Mucosa of descending colon (tissue), 3 donors: ENCODE results near the gene WNK2. TPM values are rescaled to one million over a fixed set of nuclear protein-coding genes. Genes with fewer than 3 reads are reported as not detected.

Experiments used
- ATAC-seq: fragments of 200-7000 bp; cut with Tn5 transposase; one replicate; pipeline ENCODE4 v1.9.1; 2020; ENCODE audit warnings: mild to moderate bottlenecking, moderate library complexity
- DNase-seq, 3 donors: peaks; one replicate each; pipeline ENCODE4 v3.0.0-alpha.2; 2020
- H3K36me3 ChIP-seq: fragments of 200-600 bp; one replicate; pipeline ENCODE4 v1.8.0; 2021; ENCODE audit warnings: low read depth, mild to moderate bottlenecking
- H3K4me1 ChIP-seq: fragments of 200-600 bp; one replicate; pipeline ENCODE4 v1.8.0; 2021; ENCODE audit warnings: low read depth, mild to moderate bottlenecking
- H3K4me3 ChIP-seq: fragments of 200-600 bp; one replicate; pipeline ENCODE4 v1.8.0; 2021; ENCODE audit warnings: mild to moderate bottlenecking
- H3K9me3 ChIP-seq: fragments of 200-600 bp; one replicate; pipeline ENCODE4 v1.8.0; 2021; ENCODE audit warnings: mild to moderate bottlenecking
- intact Hi-C, 2 donors: fragments of 100-400 bp; cut with DNase I in 1 of 2; cut with micrococcal nuclease in 1 of 2; formaldehyde crosslinking; loops; one replicate each; pipeline versions ENCODE4 v1.11.0 to v1.11.1; 2022; cut with DNase I, micrococcal nuclease
- total RNA-seq, 3 donors: library from RNA; stranded (reverse); fragmentation: NEBNext Ultra II Directional in 2 of 3; extraction: Animal tissue kit (Norgen Biotek cat#: 25700) in 2 of 3; gene quantifications; one replicate each; pipeline versions ENCODE4 v1.2.1 to v1.2.4, GENCODE V29; 2021 to 2023
- TF ChIP-seq, protein P1 (sequence below): fragments of 200-600 bp; IDR thresholded peaks from one replicate; pipeline ENCODE4 v1.8.0; 2022; ENCODE audit warnings: antibody characterized with exemption, mild to moderate bottlenecking
- donor health status: DM: no; HTN: no; CAD: no; lungs with moderate emphysema.
- donor health status: DM: no; HTN: no; CAD: no.
- donor health status: DM: no; HTN: yes; CAD: no.

The WNK2 gene
- total RNA-seq, 3 donors from 2014 or later: 175 to 276 (median 201) TPM

GRCh38 chr9:93171261-93171990 is 12.5 kb upstream of the WNK2 start:
- TF ChIP-seq, protein P1, sequence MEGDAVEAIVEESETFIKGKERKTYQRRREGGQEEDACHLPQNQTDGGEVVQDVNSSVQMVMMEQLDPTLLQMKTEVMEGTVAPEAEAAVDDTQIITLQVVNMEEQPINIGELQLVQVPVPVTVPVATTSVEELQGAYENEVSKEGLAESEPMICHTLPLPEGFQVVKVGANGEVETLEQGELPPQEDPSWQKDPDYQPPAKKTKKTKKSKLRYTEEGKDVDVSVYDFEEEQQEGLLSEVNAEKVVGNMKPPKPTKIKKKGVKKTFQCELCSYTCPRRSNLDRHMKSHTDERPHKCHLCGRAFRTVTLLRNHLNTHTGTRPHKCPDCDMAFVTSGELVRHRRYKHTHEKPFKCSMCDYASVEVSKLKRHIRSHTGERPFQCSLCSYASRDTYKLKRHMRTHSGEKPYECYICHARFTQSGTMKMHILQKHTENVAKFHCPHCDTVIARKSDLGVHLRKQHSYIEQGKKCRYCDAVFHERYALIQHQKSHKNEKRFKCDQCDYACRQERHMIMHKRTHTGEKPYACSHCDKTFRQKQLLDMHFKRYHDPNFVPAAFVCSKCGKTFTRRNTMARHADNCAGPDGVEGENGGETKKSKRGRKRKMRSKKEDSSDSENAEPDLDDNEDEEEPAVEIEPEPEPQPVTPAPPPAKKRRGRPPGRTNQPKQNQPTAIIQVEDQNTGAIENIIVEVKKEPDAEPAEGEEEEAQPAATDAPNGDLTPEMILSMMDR: no peak
- no peak for ATAC-seq
- no peak for DNase-seq
- Histone ChIP-seq H3K4me1 (peaks cover 3% of the 10 kb centered on the region), H3K9me3 (no peaks in the 10 kb centered on the region), H3K36me3 (no peaks in the 10 kb centered on the region), H3K4me3 (no peak overlapping the region)
- intact Hi-C loops: no loop called here

DNA sequence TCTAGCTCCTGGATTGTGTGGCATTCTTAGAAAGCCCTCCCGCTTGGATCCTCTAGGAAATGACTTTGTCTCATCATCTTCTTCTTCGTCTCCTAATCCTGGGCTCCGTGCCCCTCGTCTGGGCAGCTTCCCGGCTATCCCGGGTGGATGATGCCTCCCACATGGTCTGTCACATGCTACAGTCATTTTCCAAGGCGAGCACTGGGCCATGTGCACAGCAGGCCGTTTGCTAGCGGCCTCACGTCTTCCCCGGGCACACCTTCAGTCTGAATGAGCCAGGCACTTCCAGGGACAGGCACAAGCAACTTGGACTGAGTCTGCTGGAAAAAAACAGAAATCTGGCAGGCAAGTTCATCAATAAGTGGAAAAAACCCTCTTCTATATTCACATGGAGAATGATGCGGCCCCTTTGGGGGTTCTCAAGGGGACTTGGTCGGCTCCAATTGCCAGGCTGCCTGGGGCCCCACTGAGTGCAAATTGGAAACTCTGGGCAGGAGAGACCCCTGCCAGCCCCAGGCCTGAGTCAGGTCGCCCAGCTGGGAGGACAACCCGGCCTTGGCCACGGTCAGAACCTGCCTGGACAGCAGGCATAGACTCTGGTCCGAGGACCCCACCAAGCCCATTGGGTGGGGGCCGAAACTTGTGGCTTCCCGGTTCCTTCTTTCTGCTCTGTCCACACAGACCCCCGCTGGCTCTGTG is 11.1 kb upstream of the WNK2 start:
- no peak for DNase-seq
- no peak for ATAC-seq

GRCh38 chr9:93173365-93174051 is 10.4 kb upstream of the WNK2 start:
- ATAC-seq: peak; percentile 35
- no peaks in the 10 kb centered on the region for H3K4me1 ChIP-seq

More for the DNA sequence above, 11.1 kb upstream of the WNK2 start:
- no peak overlapping the region for H3K4me3 ChIP-seq
- no peaks in the 10 kb centered on the region for H3K9me3 ChIP-seq
- intact Hi-C loops: no loop called here
- no peaks in the 10 kb centered on the region for H3K36me3 ChIP-seq
- TF ChIP-seq, protein P1: no peak
- no peaks in the 10 kb centered on the region for H3K4me1 ChIP-seq

DNA sequence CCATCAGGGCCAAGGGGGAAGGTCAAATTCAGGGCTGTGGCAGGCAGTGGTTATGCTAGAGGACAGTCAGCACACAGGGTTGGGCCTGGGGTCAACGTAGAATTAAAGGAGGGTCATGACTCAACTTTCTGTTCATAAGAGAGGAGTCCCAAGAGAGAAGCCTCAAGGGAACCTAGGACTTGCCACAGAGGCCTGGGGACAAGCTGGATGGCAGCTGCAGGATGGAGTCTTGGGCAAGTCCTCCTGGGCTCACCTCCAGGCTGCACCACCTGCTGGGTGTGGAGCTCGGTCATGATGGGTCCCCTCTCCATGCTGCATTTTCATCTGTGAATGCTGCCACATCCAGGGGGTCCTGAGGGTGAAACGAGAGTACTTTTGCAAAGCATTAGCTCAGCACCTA is 9.0 kb upstream of the WNK2 start:
- TF ChIP-seq, protein P1: no peak
- DNase-seq: no peak

More at GRCh38 chr9:93173365-93174051, 10.4 kb upstream of the WNK2 start:
- intact Hi-C loops: no loop called here
- DNase-seq: no peak
- TF ChIP-seq, protein P1: no peak
- Histone ChIP-seq H3K4me3 (no peak overlapping the region), H3K9me3 (no peaks in the 10 kb centered on the region), H3K36me3 (no peaks in the 10 kb centered on the region)

GRCh38 chr9:93177676-93178075 is 6.3 kb upstream of the WNK2 start:
- H3K4me1 ChIP-seq: no peaks in the 10 kb centered on the region
- no peak overlapping the region for H3K4me3 ChIP-seq
- ATAC-seq: no peak
- intact Hi-C loops: no loop called here
- no peak for DNase-seq
- TF ChIP-seq, protein P1: no peak
- no peaks in the 10 kb centered on the region for H3K36me3 ChIP-seq
- no peaks in the 10 kb centered on the region for H3K9me3 ChIP-seq

More for the DNA sequence above, 9.0 kb upstream of the WNK2 start:
- no peaks in the 10 kb centered on the region for H3K36me3 ChIP-seq
- no peak overlapping the region for H3K4me3 ChIP-seq
- no peaks in the 10 kb centered on the region for H3K9me3 ChIP-seq
- H3K4me1 ChIP-seq: no peaks in the 10 kb centered on the region
- ATAC-seq: peak; percentile 31
- intact Hi-C loops: no loop called here
